ENCODE measurements around the gene ZDHHC17. TPM values are rescaled to one million over a fixed set of nuclear protein-coding genes. Genes with fewer than 3 reads are reported as not detected.

ZDHHC17 gene
- total RNA-seq, 1 experiment from 2014 or later, result 25.3 TPM

DNA sequence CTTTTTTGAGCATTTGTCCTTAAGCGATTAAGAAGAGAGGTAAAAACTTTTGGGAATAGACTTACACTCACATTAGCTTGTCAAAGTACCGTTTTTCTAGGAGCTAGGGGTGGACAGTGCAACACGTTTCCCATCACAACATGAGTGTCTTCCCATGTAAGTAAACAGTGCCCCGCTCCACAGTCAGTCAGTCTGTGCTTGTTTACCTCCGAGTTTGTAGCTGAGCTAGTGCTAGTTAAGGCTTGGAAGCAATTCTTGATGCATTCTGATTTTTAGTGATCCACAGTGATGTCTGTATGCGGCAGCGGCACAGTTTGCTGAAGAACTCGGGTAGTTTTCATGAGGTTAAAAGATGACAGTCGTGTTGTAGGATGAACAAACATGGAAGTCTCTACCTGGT, 941 bp downstream of the ZDHHC17 start:
- CTCF ChIA-PET, result no interaction called here

DNA sequence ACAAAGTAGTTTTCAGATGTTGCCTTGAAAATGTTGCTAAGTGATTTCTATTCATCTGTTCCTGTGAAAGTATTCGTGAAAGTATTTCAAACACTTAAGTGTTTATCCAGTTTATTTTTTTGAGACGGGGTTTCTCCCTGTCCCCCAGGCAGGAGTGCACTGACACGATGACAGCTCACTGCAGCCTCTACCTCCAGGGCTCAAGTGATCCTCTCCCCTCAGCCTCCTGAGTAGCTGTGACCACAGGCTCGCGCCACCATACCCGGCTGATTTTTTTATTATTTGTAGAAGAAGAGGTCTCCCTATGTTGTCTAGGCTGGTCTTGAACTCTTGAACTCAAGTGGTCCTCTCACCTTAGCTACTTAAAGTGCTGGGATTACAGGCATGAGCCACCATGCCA, 1.7 kb downstream of the ZDHHC17 start:
- Histone ChIP-seq H3K4me1 (ENCODE audit: control insufficient read depth in 1 of 2, insufficient read depth in 2 of 2, low read length in 2 of 2) (peaks cover 8 to 14% of the 10 kb centered on the region in 2 experiments; a peak in 3 of 4 replicates), H3K9ac (ENCODE audit: low read length) (no peak overlapping the region), H3K79me2 (ENCODE audit: insufficient read depth, low read length) (peaks cover 60% of the 10 kb centered on the region), H3K27ac (ENCODE audit: low read depth, low read length) (no peak overlapping the region), H3K4me3 (replicated peaks in 1 of 2; ENCODE audit: low read depth in 1 of 2, low read length in 2 of 2) (peak overlapping the region in 1 of 2 experiments; percentile 87; a peak in 3 of 4 replicates), H2AFZ (ENCODE audit: low read depth, low read length, poor library complexity, severe bottlenecking) (no peak overlapping the region), H3K36me3 (ENCODE audit: control insufficient read depth in 1 of 2, insufficient read depth in 2 of 2, low read length in 2 of 2) (no peaks in the 10 kb centered on the region), H3K9me3 (ENCODE audit: control insufficient read depth in 1 of 2, insufficient read depth in 1 of 2, low read depth in 1 of 2, low read length in 2 of 2) (no peaks in the 10 kb centered on the region), H4K20me1 (ENCODE audit: insufficient read depth) (no peaks in the 10 kb centered on the region), H3K4me2 (ENCODE audit: low read length) (peak overlapping the region; percentile 78), H3K9me2 (ENCODE audit: insufficient read depth) (no peaks in the 10 kb centered on the region), H3K27me3 (ENCODE audit: insufficient read depth, low read length) (no peaks in the 10 kb centered on the region)
- ATAC-seq, result no peak
- no TSS peak for BruUV-seq (replicated peaks)
- intact Hi-C loops (cut with micrococcal nuclease), result loop anchor here (2.0 kb wide), 1 partner anchor 113 kb away; the partner anchor contains the start of gene CSRP2
- RAD21 ChIA-PET (ENCODE audit: low non-redundant PET in 1 of 2, low total read pairs in 2 of 2, uncharacterized antibody in 2 of 2, unreplicated experiment in 2 of 2), result no interaction called here
- DNase-seq (ENCODE audit: low read depth, low spot score), result no peak
- CTCF ChIA-PET, result interaction anchor here (1.2 kb wide), 1 partner anchor 25 kb away, joined by 3 read pairs; no protein-coding TSS in a partner anchor
- POLR2A ChIA-PET, result interaction anchor here (0.7 kb wide), 1 partner anchor 71 kb away, joined by 3 read pairs; no protein-coding TSS in a partner anchor
- TF ChIP-seq EGR1 (IDR thresholded peaks at IDR 0.05; ENCODE audit: low read depth) (no peak), SIN3A (IDR thresholded peaks at IDR 0.05; ENCODE audit: low read depth) (no peak), EZH2phosphoT487 (IDR thresholded peaks at IDR 0.05; ENCODE audit: borderline replicate concordance) (no peak), CBX3 (IDR thresholded peaks at IDR 0.05; ENCODE audit: low read depth) (no peak), TCF7L2 (IDR thresholded peaks at IDR 0.05; ENCODE audit: borderline replicate concordance, extremely low read depth, insufficient read depth, insufficient read length) (no peak), EZH2 (IDR thresholded peaks at IDR 0.05) (no peak), FOSL1 (IDR thresholded peaks at IDR 0.05; ENCODE audit: low read depth) (no peak)
- TF ChIP-seq, protein P1, sequence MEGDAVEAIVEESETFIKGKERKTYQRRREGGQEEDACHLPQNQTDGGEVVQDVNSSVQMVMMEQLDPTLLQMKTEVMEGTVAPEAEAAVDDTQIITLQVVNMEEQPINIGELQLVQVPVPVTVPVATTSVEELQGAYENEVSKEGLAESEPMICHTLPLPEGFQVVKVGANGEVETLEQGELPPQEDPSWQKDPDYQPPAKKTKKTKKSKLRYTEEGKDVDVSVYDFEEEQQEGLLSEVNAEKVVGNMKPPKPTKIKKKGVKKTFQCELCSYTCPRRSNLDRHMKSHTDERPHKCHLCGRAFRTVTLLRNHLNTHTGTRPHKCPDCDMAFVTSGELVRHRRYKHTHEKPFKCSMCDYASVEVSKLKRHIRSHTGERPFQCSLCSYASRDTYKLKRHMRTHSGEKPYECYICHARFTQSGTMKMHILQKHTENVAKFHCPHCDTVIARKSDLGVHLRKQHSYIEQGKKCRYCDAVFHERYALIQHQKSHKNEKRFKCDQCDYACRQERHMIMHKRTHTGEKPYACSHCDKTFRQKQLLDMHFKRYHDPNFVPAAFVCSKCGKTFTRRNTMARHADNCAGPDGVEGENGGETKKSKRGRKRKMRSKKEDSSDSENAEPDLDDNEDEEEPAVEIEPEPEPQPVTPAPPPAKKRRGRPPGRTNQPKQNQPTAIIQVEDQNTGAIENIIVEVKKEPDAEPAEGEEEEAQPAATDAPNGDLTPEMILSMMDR (IDR thresholded peaks at IDR 0.05 in 2 of 3, conservative IDR thresholded peaks at IDR 0.05 in 1 of 3; ENCODE audit: borderline replicate concordance in 1 of 3, insufficient read depth in 1 of 3, low read depth in 2 of 3, low read length in 2 of 3), result no peak
- TF ChIP-seq, protein P2, sequence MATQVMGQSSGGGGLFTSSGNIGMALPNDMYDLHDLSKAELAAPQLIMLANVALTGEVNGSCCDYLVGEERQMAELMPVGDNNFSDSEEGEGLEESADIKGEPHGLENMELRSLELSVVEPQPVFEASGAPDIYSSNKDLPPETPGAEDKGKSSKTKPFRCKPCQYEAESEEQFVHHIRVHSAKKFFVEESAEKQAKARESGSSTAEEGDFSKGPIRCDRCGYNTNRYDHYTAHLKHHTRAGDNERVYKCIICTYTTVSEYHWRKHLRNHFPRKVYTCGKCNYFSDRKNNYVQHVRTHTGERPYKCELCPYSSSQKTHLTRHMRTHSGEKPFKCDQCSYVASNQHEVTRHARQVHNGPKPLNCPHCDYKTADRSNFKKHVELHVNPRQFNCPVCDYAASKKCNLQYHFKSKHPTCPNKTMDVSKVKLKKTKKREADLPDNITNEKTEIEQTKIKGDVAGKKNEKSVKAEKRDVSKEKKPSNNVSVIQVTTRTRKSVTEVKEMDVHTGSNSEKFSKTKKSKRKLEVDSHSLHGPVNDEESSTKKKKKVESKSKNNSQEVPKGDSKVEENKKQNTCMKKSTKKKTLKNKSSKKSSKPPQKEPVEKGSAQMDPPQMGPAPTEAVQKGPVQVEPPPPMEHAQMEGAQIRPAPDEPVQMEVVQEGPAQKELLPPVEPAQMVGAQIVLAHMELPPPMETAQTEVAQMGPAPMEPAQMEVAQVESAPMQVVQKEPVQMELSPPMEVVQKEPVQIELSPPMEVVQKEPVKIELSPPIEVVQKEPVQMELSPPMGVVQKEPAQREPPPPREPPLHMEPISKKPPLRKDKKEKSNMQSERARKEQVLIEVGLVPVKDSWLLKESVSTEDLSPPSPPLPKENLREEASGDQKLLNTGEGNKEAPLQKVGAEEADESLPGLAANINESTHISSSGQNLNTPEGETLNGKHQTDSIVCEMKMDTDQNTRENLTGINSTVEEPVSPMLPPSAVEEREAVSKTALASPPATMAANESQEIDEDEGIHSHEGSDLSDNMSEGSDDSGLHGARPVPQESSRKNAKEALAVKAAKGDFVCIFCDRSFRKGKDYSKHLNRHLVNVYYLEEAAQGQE (IDR thresholded peaks at IDR 0.05; ENCODE audit: low read depth), result no peak
- TF ChIP-seq, protein P3, sequence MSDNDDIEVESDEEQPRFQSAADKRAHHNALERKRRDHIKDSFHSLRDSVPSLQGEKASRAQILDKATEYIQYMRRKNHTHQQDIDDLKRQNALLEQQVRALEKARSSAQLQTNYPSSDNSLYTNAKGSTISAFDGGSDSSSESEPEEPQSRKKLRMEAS (IDR thresholded peaks at IDR 0.05), result no peak

More for the DNA sequence above, 941 bp downstream of the ZDHHC17 start:
- no peaks in the 10 kb centered on the region for H3K9me3 ChIP-seq (ENCODE audit: control insufficient read depth in 1 of 2, insufficient read depth in 1 of 2, low read depth in 1 of 2, low read length in 2 of 2)
- H3K4me3 ChIP-seq (replicated peaks in 1 of 2; ENCODE audit: low read depth in 1 of 2, low read length in 2 of 2), result peak overlapping the region; percentile 87 to 88
- H3K27me3 ChIP-seq (ENCODE audit: insufficient read depth, low read length), result no peaks in the 10 kb centered on the region
- TF ChIP-seq POLR2AphosphoS5 (IDR thresholded peaks at IDR 0.05; ENCODE audit: low read depth, low read length) (no peak), CBX3 (IDR thresholded peaks at IDR 0.05; ENCODE audit: low read depth) (0 out of 2 replicates have a peak, but pooled peaks have one; percentile 4), SRF (IDR thresholded peaks at IDR 0.05; ENCODE audit: low read depth) (no peak), ZNF274 (IDR thresholded peaks at IDR 0.05; ENCODE audit: low read depth, low read length) (no peak)
- BruUV-seq (replicated peaks), result TSS peak; percentile 59
- peaks cover 53% of the 10 kb centered on the region for H3K79me2 ChIP-seq (ENCODE audit: insufficient read depth, low read length)
- peak overlapping the region; percentile 73 for H3K9ac ChIP-seq (ENCODE audit: low read length)
- DNase-seq (ENCODE audit: low read depth, low spot score) (no peak), ATAC-seq (no peak)
- peak overlapping the region; percentile 83 for H3K27ac ChIP-seq (ENCODE audit: low read depth, low read length)
- ChIA-PET POLR2A (no interaction called here), RAD21 (ENCODE audit: low non-redundant PET in 1 of 2, low total read pairs in 2 of 2, uncharacterized antibody in 2 of 2, unreplicated experiment in 2 of 2) (no interaction called here)
- intact Hi-C loops (cut with micrococcal nuclease), result loop anchor here (2.0 kb wide), 1 partner anchor 114 kb away; the partner anchor contains the start of gene CSRP2
- H4K20me1 ChIP-seq (ENCODE audit: insufficient read depth), result no peaks in the 10 kb centered on the region
- H3K4me1 ChIP-seq (ENCODE audit: control insufficient read depth in 1 of 2, insufficient read depth in 2 of 2, low read length in 2 of 2), result peaks cover 8 to 14% of the 10 kb centered on the region in 2 experiments; a peak in 3 of 4 replicates
- H3K36me3 ChIP-seq (ENCODE audit: control insufficient read depth in 1 of 2, insufficient read depth in 2 of 2, low read length in 2 of 2), result no peaks in the 10 kb centered on the region
- no peaks in the 10 kb centered on the region for H3K9me2 ChIP-seq (ENCODE audit: insufficient read depth)
- no peak overlapping the region for H2AFZ ChIP-seq (ENCODE audit: low read depth, low read length, poor library complexity, severe bottlenecking)
- peak overlapping the region; percentile 78 for H3K4me2 ChIP-seq (ENCODE audit: low read length)

All from HCT116 (cell line).